ENCODE measurements around the gene SRMS. TPM values are rescaled to one million over a fixed set of nuclear protein-coding genes. Genes with fewer than 3 reads are reported as not detected.

SRMS gene
- total and polyA plus RNA-seq, 2 of the 13 experiments (the other 11 are each of a cell fraction or from before 2014, with no cell fraction given): not detected

DNA sequence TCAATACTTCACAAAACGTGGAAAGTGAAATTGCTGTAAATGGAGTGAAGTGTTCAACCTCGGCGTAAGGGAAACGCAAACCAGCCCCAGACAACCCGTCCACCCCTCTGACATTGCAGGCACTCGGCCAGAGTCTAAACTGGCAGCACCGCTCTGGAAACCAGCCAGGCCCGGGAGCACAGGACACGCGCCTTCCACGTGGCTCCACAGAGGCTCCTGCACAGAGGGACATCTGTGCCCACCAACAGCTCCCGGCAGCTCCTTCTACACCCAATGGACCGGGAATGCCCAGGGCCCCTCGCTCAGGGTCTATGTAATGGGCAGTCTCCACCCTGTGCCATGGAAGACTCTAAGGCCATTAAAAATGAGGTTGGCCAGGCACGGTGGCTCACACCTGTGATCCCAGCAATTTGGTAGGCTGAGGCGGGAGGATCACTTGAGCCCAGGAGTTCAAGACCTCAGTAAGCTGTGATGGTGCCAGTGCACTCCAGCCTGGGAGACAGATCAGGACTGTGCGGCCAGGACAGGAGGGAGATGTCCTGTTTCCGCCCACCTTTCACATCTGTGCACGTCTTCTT lies 29.9 kb upstream of the SRMS start (continued):
- TF ChIP-seq, protein P1, sequence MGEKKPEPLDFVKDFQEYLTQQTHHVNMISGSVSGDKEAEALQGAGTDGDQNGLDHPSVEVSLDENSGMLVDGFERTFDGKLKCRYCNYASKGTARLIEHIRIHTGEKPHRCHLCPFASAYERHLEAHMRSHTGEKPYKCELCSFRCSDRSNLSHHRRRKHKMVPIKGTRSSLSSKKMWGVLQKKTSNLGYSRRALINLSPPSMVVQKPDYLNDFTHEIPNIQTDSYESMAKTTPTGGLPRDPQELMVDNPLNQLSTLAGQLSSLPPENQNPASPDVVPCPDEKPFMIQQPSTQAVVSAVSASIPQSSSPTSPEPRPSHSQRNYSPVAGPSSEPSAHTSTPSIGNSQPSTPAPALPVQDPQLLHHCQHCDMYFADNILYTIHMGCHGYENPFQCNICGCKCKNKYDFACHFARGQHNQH (CRISPR knock-in tag; IDR thresholded peaks at IDR 0.05): peak; percentile 50; the same call in 1 of the 2 replicates
- TF ChIP-seq ZNF850 (CRISPR knock-in tag; conservative IDR thresholded peaks at IDR 0.05) (no peak), ZBTB21 (CRISPR knock-in tag; IDR thresholded peaks at IDR 0.05) (0 out of 2 replicates have a peak, but pooled peaks have one; percentile 26), IRX3 (CRISPR knock-in tag; IDR thresholded peaks at IDR 0.05; ENCODE audit: borderline replicate concordance, low read depth) (0 out of 2 replicates have a peak, but pooled peaks have one; percentile 49), PAF1 (CRISPR knock-in tag; IDR thresholded peaks at IDR 0.05) (no peak), ZNF552 (CRISPR knock-in tag; IDR thresholded peaks at IDR 0.05; ENCODE audit: borderline replicate concordance) (no peak), ATM (IDR thresholded peaks at IDR 0.05; ENCODE audit: borderline replicate concordance) (no peak), ZNF839 (CRISPR knock-in tag; IDR thresholded peaks at IDR 0.05; ENCODE audit: borderline replicate concordance) (no peak), KLF6 (CRISPR knock-in tag; IDR thresholded peaks at IDR 0.05) (peak; percentile 66; the same call in 1 of the 2 replicates), ZBTB38 (CRISPR knock-in tag; IDR thresholded peaks at IDR 0.05) (peak; percentile 52; the same call in 1 of the 2 replicates), YEATS2 (CRISPR knock-in tag; IDR thresholded peaks at IDR 0.05; ENCODE audit: borderline replicate concordance) (peak; percentile 40; the same call in 1 of the 2 replicates), MXD4 (CRISPR knock-in tag; IDR thresholded peaks at IDR 0.05) (peak; percentile 61; the same call in 1 of the 2 replicates)
- TF ChIP-seq, protein P2, sequence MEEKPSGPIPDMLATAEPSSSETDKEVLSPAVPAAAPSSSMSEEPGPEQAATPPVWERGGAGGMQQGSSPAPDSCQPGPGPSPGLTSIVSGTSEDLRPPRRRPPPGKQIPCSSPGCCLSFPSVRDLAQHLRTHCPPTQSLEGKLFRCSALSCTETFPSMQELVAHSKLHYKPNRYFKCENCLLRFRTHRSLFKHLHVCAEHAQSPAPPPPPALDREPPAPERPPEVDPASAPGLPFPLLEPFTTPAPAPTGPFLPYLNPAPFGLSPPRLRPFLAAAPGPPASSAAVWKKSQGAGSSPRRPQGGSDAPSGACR (CRISPR knock-in tag; IDR thresholded peaks at IDR 0.05): peak; percentile 64; the same call in 1 of the 2 replicates
- TF ChIP-seq, protein P3, sequence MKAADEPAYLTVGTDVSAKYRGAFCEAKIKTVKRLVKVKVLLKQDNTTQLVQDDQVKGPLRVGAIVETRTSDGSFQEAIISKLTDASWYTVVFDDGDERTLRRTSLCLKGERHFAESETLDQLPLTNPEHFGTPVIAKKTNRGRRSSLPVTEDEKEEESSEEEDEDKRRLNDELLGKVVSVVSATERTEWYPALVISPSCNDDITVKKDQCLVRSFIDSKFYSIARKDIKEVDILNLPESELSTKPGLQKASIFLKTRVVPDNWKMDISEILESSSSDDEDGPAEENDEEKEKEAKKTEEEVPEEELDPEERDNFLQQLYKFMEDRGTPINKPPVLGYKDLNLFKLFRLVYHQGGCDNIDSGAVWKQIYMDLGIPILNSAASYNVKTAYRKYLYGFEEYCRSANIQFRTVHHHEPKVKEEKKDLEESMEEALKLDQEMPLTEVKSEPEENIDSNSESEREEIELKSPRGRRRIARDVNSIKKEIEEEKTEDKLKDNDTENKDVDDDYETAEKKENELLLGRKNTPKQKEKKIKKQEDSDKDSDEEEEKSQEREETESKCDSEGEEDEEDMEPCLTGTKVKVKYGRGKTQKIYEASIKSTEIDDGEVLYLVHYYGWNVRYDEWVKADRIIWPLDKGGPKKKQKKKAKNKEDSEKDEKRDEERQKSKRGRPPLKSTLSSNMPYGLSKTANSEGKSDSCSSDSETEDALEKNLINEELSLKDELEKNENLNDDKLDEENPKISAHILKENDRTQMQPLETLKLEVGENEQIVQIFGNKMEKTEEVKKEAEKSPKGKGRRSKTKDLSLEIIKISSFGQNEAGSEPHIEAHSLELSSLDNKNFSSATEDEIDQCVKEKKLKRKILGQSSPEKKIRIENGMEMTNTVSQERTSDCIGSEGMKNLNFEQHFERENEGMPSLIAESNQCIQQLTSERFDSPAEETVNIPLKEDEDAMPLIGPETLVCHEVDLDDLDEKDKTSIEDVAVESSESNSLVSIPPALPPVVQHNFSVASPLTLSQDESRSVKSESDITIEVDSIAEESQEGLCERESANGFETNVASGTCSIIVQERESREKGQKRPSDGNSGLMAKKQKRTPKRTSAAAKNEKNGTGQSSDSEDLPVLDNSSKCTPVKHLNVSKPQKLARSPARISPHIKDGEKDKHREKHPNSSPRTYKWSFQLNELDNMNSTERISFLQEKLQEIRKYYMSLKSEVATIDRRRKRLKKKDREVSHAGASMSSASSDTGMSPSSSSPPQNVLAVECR (CRISPR knock-in tag; IDR thresholded peaks at IDR 0.05; ENCODE audit: borderline replicate concordance): peak; percentile 54; the same call in 1 of the 2 replicates
- TF ChIP-seq, protein P4, sequence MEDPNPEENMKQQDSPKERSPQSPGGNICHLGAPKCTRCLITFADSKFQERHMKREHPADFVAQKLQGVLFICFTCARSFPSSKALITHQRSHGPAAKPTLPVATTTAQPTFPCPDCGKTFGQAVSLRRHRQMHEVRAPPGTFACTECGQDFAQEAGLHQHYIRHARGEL (CRISPR knock-in tag; IDR thresholded peaks at IDR 0.05): peak; percentile 72; the same call in 1 of the 2 replicates
- TF ChIP-seq, protein P5, sequence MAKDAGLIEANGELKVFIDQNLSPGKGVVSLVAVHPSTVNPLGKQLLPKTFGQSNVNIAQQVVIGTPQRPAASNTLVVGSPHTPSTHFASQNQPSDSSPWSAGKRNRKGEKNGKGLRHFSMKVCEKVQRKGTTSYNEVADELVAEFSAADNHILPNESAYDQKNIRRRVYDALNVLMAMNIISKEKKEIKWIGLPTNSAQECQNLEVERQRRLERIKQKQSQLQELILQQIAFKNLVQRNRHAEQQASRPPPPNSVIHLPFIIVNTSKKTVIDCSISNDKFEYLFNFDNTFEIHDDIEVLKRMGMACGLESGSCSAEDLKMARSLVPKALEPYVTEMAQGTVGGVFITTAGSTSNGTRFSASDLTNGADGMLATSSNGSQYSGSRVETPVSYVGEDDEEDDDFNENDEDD (CRISPR knock-in tag; IDR thresholded peaks at IDR 0.05; ENCODE audit: borderline replicate concordance): 0 out of 2 replicates have a peak, but pooled peaks have one; percentile 40
- TF ChIP-seq, protein P6, sequence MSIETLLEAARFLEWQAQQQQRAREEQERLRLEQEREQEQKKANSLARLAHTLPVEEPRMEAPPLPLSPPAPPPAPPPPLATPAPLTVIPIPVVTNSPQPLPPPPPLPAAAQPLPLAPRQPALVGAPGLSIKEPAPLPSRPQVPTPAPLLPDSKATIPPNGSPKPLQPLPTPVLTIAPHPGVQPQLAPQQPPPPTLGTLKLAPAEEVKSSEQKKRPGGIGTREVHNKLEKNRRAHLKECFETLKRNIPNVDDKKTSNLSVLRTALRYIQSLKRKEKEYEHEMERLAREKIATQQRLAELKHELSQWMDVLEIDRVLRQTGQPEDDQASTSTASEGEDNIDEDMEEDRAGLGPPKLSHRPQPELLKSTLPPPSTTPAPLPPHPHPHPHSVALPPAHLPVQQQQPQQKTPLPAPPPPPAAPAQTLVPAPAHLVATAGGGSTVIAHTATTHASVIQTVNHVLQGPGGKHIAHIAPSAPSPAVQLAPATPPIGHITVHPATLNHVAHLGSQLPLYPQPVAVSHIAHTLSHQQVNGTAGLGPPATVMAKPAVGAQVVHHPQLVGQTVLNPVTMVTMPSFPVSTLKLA (IDR thresholded peaks at IDR 0.05): 0 out of 2 replicates have a peak, but pooled peaks have one; percentile 23
